H1 (cell line): ENCODE measurements around the gene GLP1R. TPM values are rescaled to one million over a fixed set of nuclear protein-coding genes. Genes with fewer than 3 reads are reported as not detected.

Experiments used
- BRCA1 ChIP-seq: IDR thresholded peaks from 2 replicates; pipeline ENCODE4 v1.6.1; 2012; ENCODE audit warnings: low read depth, low read length, improper control_type of control experiment
- CREB1 ChIP-seq: IDR thresholded peaks from 2 replicates; pipeline ENCODE4 v1.6.1; 2012; ENCODE audit warnings: inconsistent platforms
- GABPA ChIP-seq: IDR thresholded peaks from 2 replicates; pipeline ENCODE4 v1.6.1; 2011; ENCODE audit warnings: mild to moderate bottlenecking, low read length, moderate library complexity, borderline replicate concordance; ENCODE audit not compliant: insufficient read depth
- polyA plus RNA-seq, 7 experiments: library from polyadenylated mRNA; depleted of rRNA in 3 of 7; stranded (reverse) in 5 of 7; unstranded in 2 of 7; fragments of >200 nt in 5 of 7; fragments of 200-250 nt in 2 of 7; gene quantifications; 1 replicate in 5 of 7; 2 replicates in 1 of 7; 4 replicates in 1 of 7; pipeline versions ENCODE4 v1.2.1 to v1.2.3, GENCODE V29; 2011 to 2013; ENCODE audit warnings: missing spikeins in 2 of 7, mixed read lengths in 2 of 7
- total RNA-seq: library from RNA; stranded (reverse); fragmentation: NEBNext Ultra II Directional; extraction: Animal tissue kit (Norgen Biotek cat#: 25700); gene quantifications from 2 replicates; pipeline ENCODE4 v1.2.1, GENCODE V29; 2021
- TF ChIP-seq, protein P1 (sequence below), 3 experiments: IDR thresholded peaks; 1 replicate in 2 of 3; 2 replicates in 1 of 3; pipeline versions ENCODE4 v1.5.1 to v1.6.1; 2011; ENCODE audit warnings: low read length in 3 of 3, mild to moderate bottlenecking in 3 of 3, inconsistent platforms in 2 of 3, low read depth in 1 of 3, moderate library complexity in 1 of 3; ENCODE audit not compliant: insufficient read depth in 1 of 3; ENCODE audit errors: control extremely low read depth in 1 of 3

Gene GLP1R
- total and polyA plus RNA-seq, 2 of the 8 experiments (the other 6 are each of a cell fraction or from before 2014, with no cell fraction given): 2.6 to 2.7 TPM

DNA sequence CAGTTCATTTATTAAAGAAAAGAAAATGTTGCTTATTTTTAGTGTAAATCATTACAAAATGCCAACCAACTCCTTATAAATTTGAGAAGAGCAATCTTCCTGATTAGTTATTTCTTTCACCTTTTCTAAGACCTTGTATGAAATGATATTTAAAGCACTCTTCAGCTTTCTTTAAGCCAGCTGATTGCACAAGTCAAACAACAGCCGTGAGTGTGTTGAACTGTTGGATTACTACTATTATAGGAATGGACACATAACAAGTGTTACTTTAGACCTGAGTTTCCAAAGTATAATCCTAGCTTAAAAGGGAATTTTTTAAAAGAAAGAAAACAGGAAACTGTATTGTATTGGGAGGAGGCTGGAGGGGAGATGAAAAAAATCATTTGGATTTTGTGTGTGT, 26.8 kb upstream of the GLP1R start (continued):
- TF ChIP-seq, protein P1, sequence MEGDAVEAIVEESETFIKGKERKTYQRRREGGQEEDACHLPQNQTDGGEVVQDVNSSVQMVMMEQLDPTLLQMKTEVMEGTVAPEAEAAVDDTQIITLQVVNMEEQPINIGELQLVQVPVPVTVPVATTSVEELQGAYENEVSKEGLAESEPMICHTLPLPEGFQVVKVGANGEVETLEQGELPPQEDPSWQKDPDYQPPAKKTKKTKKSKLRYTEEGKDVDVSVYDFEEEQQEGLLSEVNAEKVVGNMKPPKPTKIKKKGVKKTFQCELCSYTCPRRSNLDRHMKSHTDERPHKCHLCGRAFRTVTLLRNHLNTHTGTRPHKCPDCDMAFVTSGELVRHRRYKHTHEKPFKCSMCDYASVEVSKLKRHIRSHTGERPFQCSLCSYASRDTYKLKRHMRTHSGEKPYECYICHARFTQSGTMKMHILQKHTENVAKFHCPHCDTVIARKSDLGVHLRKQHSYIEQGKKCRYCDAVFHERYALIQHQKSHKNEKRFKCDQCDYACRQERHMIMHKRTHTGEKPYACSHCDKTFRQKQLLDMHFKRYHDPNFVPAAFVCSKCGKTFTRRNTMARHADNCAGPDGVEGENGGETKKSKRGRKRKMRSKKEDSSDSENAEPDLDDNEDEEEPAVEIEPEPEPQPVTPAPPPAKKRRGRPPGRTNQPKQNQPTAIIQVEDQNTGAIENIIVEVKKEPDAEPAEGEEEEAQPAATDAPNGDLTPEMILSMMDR (IDR thresholded peaks at IDR 0.05; ENCODE audit: control extremely low read depth in 1 of 3, insufficient read depth in 1 of 3, low read depth in 1 of 3, low read length in 3 of 3): no peak
- no peak for TF ChIP-seq GABPA
- no peak for TF ChIP-seq CREB1
- no peak for TF ChIP-seq BRCA1
- TF ChIP-seq, all 59 proteins: peak for 0
